Suprapubic skin (tissue), 3 donors: ENCODE measurements around the gene DNAJC4.

Source experiments
- POLR2A ChIP-seq, 2 donors: fragments of 450-650 bp; IDR thresholded peaks; one replicate each; pipeline ENCODE4 v1.6.1; 2017; ENCODE audit warnings: antibody characterized with exemption in 2 of 2, mild to moderate bottlenecking in 2 of 2, moderate library complexity in 2 of 2
- TF ChIP-seq, protein P1 (sequence below), 2 donors: fragments of 200-600 bp in 1 of 2; fragments of 450-650 bp in 1 of 2; sonication (generic) in 1 of 2; IDR thresholded peaks; one replicate each; pipeline ENCODE4 v1.5.1; 2016 to 2019; ENCODE audit warnings: antibody characterized with exemption in 2 of 2, mild to moderate bottlenecking in 1 of 2, moderate library complexity in 1 of 2

DNA sequence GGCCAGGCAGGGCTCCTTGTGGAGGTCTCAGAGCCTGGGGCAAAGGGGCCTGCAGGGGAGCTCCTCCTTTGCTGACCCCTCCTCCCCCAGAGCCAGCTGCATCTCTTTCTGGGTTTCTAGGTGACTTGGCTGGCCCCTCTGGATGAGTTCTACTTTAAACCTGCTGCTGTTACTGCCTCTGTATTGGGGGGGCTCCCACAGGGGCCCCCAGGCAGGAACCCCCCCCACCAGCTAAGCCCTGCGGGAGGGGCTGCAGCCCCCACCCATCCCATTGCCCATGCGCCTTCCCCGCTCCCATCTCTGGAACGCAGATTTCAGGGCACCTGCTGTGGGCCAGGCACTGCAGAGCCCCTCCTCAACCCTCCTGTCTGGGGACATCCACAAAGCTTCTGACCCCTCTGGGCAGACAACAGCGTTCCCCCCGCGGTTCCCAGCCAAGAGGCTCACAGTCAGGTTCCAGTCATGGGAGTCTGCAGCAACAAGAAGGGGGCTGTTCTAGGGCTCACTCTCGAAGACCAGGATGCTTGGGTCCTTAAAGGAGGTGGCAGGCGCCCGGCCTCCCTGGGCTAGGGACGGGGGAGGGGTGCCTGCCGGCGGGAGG lies 20.2 kb downstream of the DNAJC4 start:
- TF ChIP-seq, protein P1, sequence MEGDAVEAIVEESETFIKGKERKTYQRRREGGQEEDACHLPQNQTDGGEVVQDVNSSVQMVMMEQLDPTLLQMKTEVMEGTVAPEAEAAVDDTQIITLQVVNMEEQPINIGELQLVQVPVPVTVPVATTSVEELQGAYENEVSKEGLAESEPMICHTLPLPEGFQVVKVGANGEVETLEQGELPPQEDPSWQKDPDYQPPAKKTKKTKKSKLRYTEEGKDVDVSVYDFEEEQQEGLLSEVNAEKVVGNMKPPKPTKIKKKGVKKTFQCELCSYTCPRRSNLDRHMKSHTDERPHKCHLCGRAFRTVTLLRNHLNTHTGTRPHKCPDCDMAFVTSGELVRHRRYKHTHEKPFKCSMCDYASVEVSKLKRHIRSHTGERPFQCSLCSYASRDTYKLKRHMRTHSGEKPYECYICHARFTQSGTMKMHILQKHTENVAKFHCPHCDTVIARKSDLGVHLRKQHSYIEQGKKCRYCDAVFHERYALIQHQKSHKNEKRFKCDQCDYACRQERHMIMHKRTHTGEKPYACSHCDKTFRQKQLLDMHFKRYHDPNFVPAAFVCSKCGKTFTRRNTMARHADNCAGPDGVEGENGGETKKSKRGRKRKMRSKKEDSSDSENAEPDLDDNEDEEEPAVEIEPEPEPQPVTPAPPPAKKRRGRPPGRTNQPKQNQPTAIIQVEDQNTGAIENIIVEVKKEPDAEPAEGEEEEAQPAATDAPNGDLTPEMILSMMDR (IDR thresholded peaks at IDR 0.05), result no peak
- no peak for TF ChIP-seq POLR2A (IDR thresholded peaks at IDR 0.05)
